Activated CD8-positive, alpha-beta T cell treated with anti-CD3 and anti-CD28 coated beads for 36 hours (primary cell): Measurements from ENCODE around the gene MAP3K21. TPM values are rescaled to one million over a fixed set of nuclear protein-coding genes. Genes with fewer than 3 reads are reported as not detected.

Experiments
- ATAC-seq: fragments of 200-7000 bp; cut with Tn5 transposase; one replicate; pipeline ENCODE4 v1.10.0; 2021; ENCODE audit warnings: mild to moderate bottlenecking, moderate library complexity
- CTCF ChIA-PET: fragments of 350-600 bp; sonication (Branson Sonifier 250); formaldehyde crosslinking; loops from one replicate; lab custom pipeline; 2021; ENCODE audit warnings: antibody characterized with exemption; lab: Charles Lee
- POLR2A ChIA-PET: fragments of 350-600 bp; sonication (Branson Sonifier 250); formaldehyde crosslinking; loops from one replicate; lab custom pipeline; 2021; ENCODE audit warnings: antibody characterized with exemption; lab: Charles Lee
- DNase-seq: peaks from one replicate; pipeline ENCODE4 v3.0.0-alpha.2; 2020
- H3K27ac Mint-ChIP-seq: one replicate; pipeline ENCODE4 v1.8.0; 2021; ENCODE audit warnings: mild to moderate bottlenecking, mixed read lengths
- H3K27me3 Mint-ChIP-seq: one replicate; pipeline ENCODE4 v1.8.0; 2021; ENCODE audit warnings: mixed read lengths
- H3K36me3 Mint-ChIP-seq: one replicate; pipeline ENCODE4 v1.8.0; 2021; ENCODE audit warnings: low read depth, mixed read lengths
- H3K4me1 Mint-ChIP-seq: one replicate; pipeline ENCODE4 v1.8.0; 2021; ENCODE audit warnings: low read depth, mixed read lengths
- H3K4me3 Mint-ChIP-seq: one replicate; pipeline ENCODE4 v1.8.0; 2021; ENCODE audit warnings: mild to moderate bottlenecking, moderate library complexity, mixed read lengths
- H3K9me3 Mint-ChIP-seq: one replicate; pipeline ENCODE4 v1.8.0; 2021; ENCODE audit warnings: mixed read lengths
- CTCF ChIP-seq: fragments of 200-600 bp; IDR thresholded peaks from one replicate; pipeline ENCODE4 v1.8.0; 2022; ENCODE audit warnings: antibody characterized with exemption, mild to moderate bottlenecking
- intact Hi-C: fragments of 100-400 bp; cut with micrococcal nuclease; formaldehyde crosslinking; loops from one replicate; pipeline ENCODE4 v1.10.0; 2022
- total RNA-seq, 2 experiments: library from RNA; stranded (reverse); gene quantifications; one replicate each; pipeline ENCODE4 v1.2.3, GENCODE V29; 2021

The MAP3K21 gene
- total RNA-seq, 2 experiments from 2014 or later, result 2.7 to 3.2 TPM

GRCh38 chr1:233406339-233406960, 78.9 kb downstream of the MAP3K21 start:
- no peak overlapping the region for H3K4me3 Mint-ChIP-seq
- peaks cover 23% of the 10 kb centered on the region for H3K27me3 Mint-ChIP-seq
- intact Hi-C loops, result no loop called here
- no peak for ATAC-seq
- peaks cover 9% of the 10 kb centered on the region for H3K4me1 Mint-ChIP-seq
- DNase-seq, result no peak
- ChIA-PET CTCF (interaction anchor here (0.8 to 1.1 kb wide), 2 partner anchors 35 to 41 kb away, joined by 3 to 4 read pairs; no protein-coding TSS in a partner anchor), POLR2A (no interaction called here)
- TF ChIP-seq CTCF, result no peak
- no peaks in the 10 kb centered on the region for H3K36me3 Mint-ChIP-seq
- H3K27ac Mint-ChIP-seq, result no peak overlapping the region
- peaks cover 10% of the 10 kb centered on the region for H3K9me3 Mint-ChIP-seq

- peak; percentile 92 for ATAC-seq
- CTCF ChIA-PET, result interaction anchor here (1.1 kb wide), 1 partner anchor 42 kb away, joined by 4 read pairs; no protein-coding TSS in a partner anchor
- Mint-ChIP-seq H3K27me3 (peaks cover 25% of the 10 kb centered on the region), H3K4me1 (peaks cover 9% of the 10 kb centered on the region), H3K4me3 (no peak overlapping the region), H3K27ac (no peak overlapping the region), H3K9me3 (peaks cover 10% of the 10 kb centered on the region), H3K36me3 (no peaks in the 10 kb centered on the region)
- no peak for DNase-seq
- TF ChIP-seq CTCF, result no peak
- intact Hi-C loops, result no loop called here
- POLR2A ChIA-PET, result no interaction called here
Observed at GRCh38 chr1:233406994-233407631, 79.6 kb downstream of the MAP3K21 start.

- H3K36me3 Mint-ChIP-seq, result no peaks in the 10 kb centered on the region
- CTCF ChIA-PET, result interaction anchor here (1.4 kb wide), 1 partner anchor 10 kb away, joined by 4 read pairs; no protein-coding TSS in a partner anchor
- DNase-seq (no peak), ATAC-seq (no peak)
- no peak for TF ChIP-seq CTCF
- peaks cover 23% of the 10 kb centered on the region for H3K27me3 Mint-ChIP-seq
- H3K9me3 Mint-ChIP-seq, result peaks cover 8% of the 10 kb centered on the region
- intact Hi-C loops, result no loop called here
- H3K4me3 Mint-ChIP-seq, result no peak overlapping the region
- H3K4me1 Mint-ChIP-seq, result peaks cover 9% of the 10 kb centered on the region
- POLR2A ChIA-PET, result no interaction called here
- H3K27ac Mint-ChIP-seq, result no peak overlapping the region
Observed at GRCh38 chr1:233409540-233409939, 82.0 kb downstream of the MAP3K21 start.

- no peak overlapping the region for H3K27ac Mint-ChIP-seq
- ATAC-seq (no peak), DNase-seq (no peak)
- ChIA-PET CTCF (interaction anchor here (1.4 kb wide), 1 partner anchor 9 kb away, joined by 4 read pairs; no protein-coding TSS in a partner anchor), POLR2A (no interaction called here)
- H3K27me3 Mint-ChIP-seq, result peaks cover 17% of the 10 kb centered on the region
- H3K9me3 Mint-ChIP-seq, result peaks cover 10% of the 10 kb centered on the region
- intact Hi-C loops, result no loop called here
- no peak overlapping the region for H3K4me3 Mint-ChIP-seq
- H3K4me1 Mint-ChIP-seq, result peaks cover 9% of the 10 kb centered on the region
- TF ChIP-seq CTCF, result no peak
- H3K36me3 Mint-ChIP-seq, result no peaks in the 10 kb centered on the region
Observed at GRCh38 chr1:233410906-233411305, 83.4 kb downstream of the MAP3K21 start.

GRCh38 chr1:233412812-233413211, 85.3 kb downstream of the MAP3K21 start:
- POLR2A ChIA-PET, result interaction anchor here (1.1 kb wide), 1 partner anchor 106 kb away, joined by 3 read pairs; no protein-coding TSS in a partner anchor
- ATAC-seq, result no peak
- TF ChIP-seq CTCF, result no peak
- no peaks in the 10 kb centered on the region for H3K4me1 Mint-ChIP-seq
- H3K36me3 Mint-ChIP-seq, result no peaks in the 10 kb centered on the region
- DNase-seq, result no peak
- H3K27ac Mint-ChIP-seq, result no peak overlapping the region
- peaks cover 17% of the 10 kb centered on the region for H3K27me3 Mint-ChIP-seq
- no peak overlapping the region for H3K4me3 Mint-ChIP-seq
- intact Hi-C loops, result no loop called here
- peaks cover 5% of the 10 kb centered on the region for H3K9me3 Mint-ChIP-seq
- CTCF ChIA-PET, result interaction anchor here (1.2 to 1.3 kb wide), 2 partner anchors 26 to 28 kb away, joined by 3 to 4 read pairs; no protein-coding TSS in a partner anchor
